ENCODE results near the gene PLA2G12A. TPM values are rescaled to one million over a fixed set of nuclear protein-coding genes. Genes with fewer than 3 reads are reported as not detected.

Gene PLA2G12A
- total and polyA plus RNA-seq, 2 experiments from 2014 or later: 14.4 to 44.8 TPM

DNA sequence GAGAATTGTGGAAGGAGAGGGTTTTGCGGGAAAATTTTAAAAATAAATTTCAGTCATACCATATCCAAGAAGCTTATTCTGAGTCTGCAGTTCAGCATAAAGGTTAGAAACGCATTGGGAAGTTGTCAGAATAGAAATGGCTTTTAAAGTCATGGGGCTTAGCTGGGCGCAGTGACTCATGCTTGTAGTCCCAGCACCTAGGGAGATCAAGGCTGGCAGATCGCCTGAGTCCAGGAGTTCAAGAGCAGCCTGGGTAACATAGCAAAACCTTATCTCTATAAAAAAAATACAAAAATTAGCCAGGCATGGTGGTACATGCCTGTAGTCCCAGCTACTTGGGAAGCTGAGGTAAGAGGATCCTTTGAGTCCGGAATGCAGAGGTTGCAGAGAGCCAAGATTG lies 3.9 kb upstream of the PLA2G12A start:
- Histone ChIP-seq H3K9me3 (ENCODE audit: low read depth) (no peaks in the 10 kb centered on the region), H3K36me3 (ENCODE audit: low read depth) (no peaks in the 10 kb centered on the region), H3K9ac (no peak overlapping the region), H3K4me1 (ENCODE audit: insufficient read depth) (peaks cover 6% of the 10 kb centered on the region; the same call in 1 of the 2 replicates), H3K27me3 (replicated peaks; ENCODE audit: insufficient read depth) (no peaks in the 10 kb centered on the region), H3K79me2 (ENCODE audit: insufficient read depth) (peaks cover 8% of the 10 kb centered on the region; the same call in 1 of the 2 replicates), H3K4me2 (ENCODE audit: unreplicated experiment) (no peak overlapping the region), H2AFZ (no peak overlapping the region), H3K9me2 (ENCODE audit: insufficient read depth) (no peaks in the 10 kb centered on the region), H3F3A (ENCODE audit: insufficient read depth) (0 out of 2 replicates have a peak, but pooled peaks cover 1% of the 10 kb centered on the region), H4K20me1 (ENCODE audit: insufficient read depth) (no peaks in the 10 kb centered on the region), H3K27ac (no peak overlapping the region), H3K4me3 (no peak overlapping the region)
- no peak for TF ChIP-seq EZH2phosphoT487 (IDR thresholded peaks at IDR 0.05; ENCODE audit: insufficient read depth, low read depth)
- no peak for TF ChIP-seq EZH2 (IDR thresholded peaks at IDR 0.05; ENCODE audit: insufficient read depth, poor library complexity, severe bottlenecking)
- 84 to 91% methylated on average over 5 of the region's 5 CpGs for WGBS, 2 experiments (ENCODE audit: low coverage in 1 of 2, low lambda C conversion rate in 2 of 2, missing lambda C conversion rate in 2 of 2)
- in situ Hi-C loops (cut with MboI): no loop called here
- DNase-seq: no peak

DNA sequence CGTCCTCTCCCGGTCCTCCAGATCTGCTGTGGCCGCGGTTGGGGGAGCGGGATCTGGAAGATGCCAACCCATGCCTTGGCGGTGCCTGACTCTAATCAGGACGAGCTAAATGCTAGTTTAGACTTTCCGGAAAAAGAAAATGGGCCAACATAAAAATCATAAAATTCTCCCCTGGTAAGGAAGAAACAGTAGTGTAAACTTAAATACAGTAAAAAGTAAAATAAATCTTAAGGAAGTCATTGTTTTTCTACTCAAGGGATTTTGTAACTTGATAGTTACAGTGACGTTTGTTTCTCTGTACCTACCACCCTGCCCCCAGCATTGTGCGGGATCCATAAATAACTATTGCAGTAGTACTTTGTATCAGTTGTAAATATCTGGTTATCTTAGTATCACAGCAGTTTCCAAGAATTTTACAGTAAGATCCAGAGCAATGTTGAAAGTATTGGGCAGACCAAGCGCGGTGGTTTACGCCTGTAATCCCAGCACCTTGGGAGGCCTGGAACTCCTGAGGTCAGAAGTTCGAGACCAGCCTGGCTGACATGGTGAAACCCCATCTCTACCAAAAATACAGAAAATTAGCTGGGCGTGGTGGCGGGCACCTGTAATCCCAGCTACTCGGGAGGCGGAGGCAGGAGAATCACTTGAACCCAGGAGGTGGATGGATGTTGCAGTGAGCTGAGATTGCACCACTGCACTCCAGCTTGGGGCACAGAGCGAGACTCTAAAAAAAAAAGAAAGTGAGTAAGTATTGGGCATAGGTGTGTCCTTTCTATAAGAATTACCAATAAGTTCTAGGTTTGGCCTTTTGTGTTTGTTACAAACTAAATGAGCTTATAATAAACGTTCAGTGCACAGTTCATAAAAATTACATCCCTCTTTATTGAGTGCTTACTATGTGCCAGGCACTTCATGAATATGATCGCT lies 1.0 kb upstream of the PLA2G12A start:
- H3K9me2 ChIP-seq (ENCODE audit: insufficient read depth): no peaks in the 10 kb centered on the region
- H3K27me3 ChIP-seq (replicated peaks; ENCODE audit: insufficient read depth): no peaks in the 10 kb centered on the region
- H4K20me1 ChIP-seq (ENCODE audit: insufficient read depth): no peaks in the 10 kb centered on the region
- H3K9me3 ChIP-seq (ENCODE audit: low read depth): no peaks in the 10 kb centered on the region
- peak overlapping the region; percentile 48; the same call in 1 of the 2 replicates for H3K27ac ChIP-seq
- H3F3A ChIP-seq (ENCODE audit: insufficient read depth): 0 out of 2 replicates have a peak, but pooled peaks cover 6% of the 10 kb centered on the region
- no peak for TF ChIP-seq EZH2 (IDR thresholded peaks at IDR 0.05; ENCODE audit: insufficient read depth, poor library complexity, severe bottlenecking)
- no peak for TF ChIP-seq EZH2phosphoT487 (IDR thresholded peaks at IDR 0.05; ENCODE audit: insufficient read depth, low read depth)
- DNase-seq: no peak
- H3K4me3 ChIP-seq: peak overlapping the region; percentile 95
- WGBS, 2 experiments (ENCODE audit: low coverage in 1 of 2, low lambda C conversion rate in 2 of 2, missing lambda C conversion rate in 2 of 2): 53% methylated on average over 21 of the region's 21 CpGs
- H3K9ac ChIP-seq: peak overlapping the region; percentile 83
- peak overlapping the region; percentile 99 for H2AFZ ChIP-seq
- peaks cover 28% of the 10 kb centered on the region for H3K79me2 ChIP-seq (ENCODE audit: insufficient read depth)
- peak overlapping the region; percentile 94 for H3K4me2 ChIP-seq (ENCODE audit: unreplicated experiment)
- in situ Hi-C loops (cut with MboI): no loop called here
- no peaks in the 10 kb centered on the region for H3K36me3 ChIP-seq (ENCODE audit: low read depth)
- peaks cover 17% of the 10 kb centered on the region; the same call in 1 of the 2 replicates for H3K4me1 ChIP-seq (ENCODE audit: insufficient read depth)

DNA sequence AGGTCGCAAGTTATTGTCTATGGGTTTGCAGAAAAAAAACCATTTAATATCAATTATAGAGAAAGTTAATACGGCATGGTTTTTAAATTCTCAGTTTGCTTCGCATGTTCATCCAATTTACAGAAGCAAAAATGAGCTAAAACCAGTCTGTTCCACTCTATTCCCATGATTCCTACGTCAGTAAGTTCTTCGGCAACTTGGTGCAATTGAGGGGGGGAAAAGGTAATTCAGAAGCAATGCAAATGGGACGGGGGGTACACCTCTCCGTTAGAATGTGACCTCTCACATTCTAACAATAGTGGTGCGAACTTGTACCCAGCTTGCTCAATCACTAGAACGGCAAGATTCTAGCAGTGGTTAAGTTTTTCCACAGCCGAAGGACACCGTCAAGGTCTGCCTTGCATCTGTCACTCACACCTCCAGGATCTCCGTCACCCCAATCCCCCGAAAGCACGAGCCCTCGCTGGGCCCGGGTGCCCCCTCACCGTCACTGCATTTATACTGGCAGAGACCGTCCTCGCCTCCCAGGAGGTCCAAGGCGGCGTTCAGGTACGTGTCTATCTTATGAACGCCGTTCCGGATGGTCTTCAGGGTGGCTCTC lies 653 bp downstream of the PLA2G12A start:
- H2AFZ ChIP-seq: peak overlapping the region; percentile 91
- no peaks in the 10 kb centered on the region for H3K9me2 ChIP-seq (ENCODE audit: insufficient read depth)
- H3K36me3 ChIP-seq (ENCODE audit: low read depth): no peaks in the 10 kb centered on the region
- in situ Hi-C loops (cut with MboI): no loop called here
- H3F3A ChIP-seq (ENCODE audit: insufficient read depth): 0 out of 2 replicates have a peak, but pooled peaks cover 6% of the 10 kb centered on the region
- peaks cover 17% of the 10 kb centered on the region; the same call in 1 of the 2 replicates for H3K4me1 ChIP-seq (ENCODE audit: insufficient read depth)
- no peak for TF ChIP-seq EZH2 (IDR thresholded peaks at IDR 0.05; ENCODE audit: insufficient read depth, poor library complexity, severe bottlenecking)
- no peak for TF ChIP-seq EZH2phosphoT487 (IDR thresholded peaks at IDR 0.05; ENCODE audit: insufficient read depth, low read depth)
- H4K20me1 ChIP-seq (ENCODE audit: insufficient read depth): no peaks in the 10 kb centered on the region
- H3K27ac ChIP-seq: no peak overlapping the region
- H3K4me3 ChIP-seq: peak overlapping the region; percentile 95
- 5 to 6% methylated on average over 25 of the region's 25 CpGs for WGBS, 2 experiments (ENCODE audit: low coverage in 1 of 2, low lambda C conversion rate in 2 of 2, missing lambda C conversion rate in 2 of 2)
- peaks cover 39% of the 10 kb centered on the region for H3K79me2 ChIP-seq (ENCODE audit: insufficient read depth)
- DNase-seq: peak; percentile 36
- H3K9me3 ChIP-seq (ENCODE audit: low read depth): no peaks in the 10 kb centered on the region
- H3K4me2 ChIP-seq (ENCODE audit: unreplicated experiment): peak overlapping the region; percentile 89
- peak overlapping the region; percentile 83 for H3K9ac ChIP-seq
- no peaks in the 10 kb centered on the region for H3K27me3 ChIP-seq (replicated peaks; ENCODE audit: insufficient read depth)

DNA sequence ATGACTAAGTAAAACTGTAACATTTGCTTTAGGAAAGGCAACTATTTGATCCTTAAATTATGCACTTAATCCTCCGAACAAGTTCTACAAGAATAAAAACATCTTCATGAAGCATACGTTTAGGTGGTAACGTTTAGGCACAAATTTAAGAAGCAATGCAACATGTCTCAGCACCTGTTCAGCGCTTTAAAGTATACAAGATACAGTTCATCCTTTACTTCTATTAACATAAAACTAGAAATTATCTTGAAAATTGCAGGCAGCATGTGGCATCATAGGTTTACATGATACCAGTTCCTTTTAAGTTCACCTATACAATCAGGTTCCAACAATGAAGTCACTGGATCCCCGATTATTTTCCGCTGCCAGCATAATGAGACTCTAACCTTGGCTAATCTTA lies 1.5 kb downstream of the PLA2G12A start:
- no peak overlapping the region for H3K27ac ChIP-seq
- in situ Hi-C loops (cut with MboI): no loop called here

More for the DNA sequence above, 1.5 kb downstream of the PLA2G12A start:
- Histone ChIP-seq H3K9me2 (ENCODE audit: insufficient read depth) (no peaks in the 10 kb centered on the region), H3K79me2 (ENCODE audit: insufficient read depth) (peaks cover 39% of the 10 kb centered on the region), H3K9me3 (ENCODE audit: low read depth) (no peaks in the 10 kb centered on the region), H3K9ac (no peak overlapping the region), H2AFZ (peak overlapping the region; percentile 91), H3K4me1 (ENCODE audit: insufficient read depth) (peaks cover 17% of the 10 kb centered on the region; the same call in 1 of the 2 replicates), H3F3A (ENCODE audit: insufficient read depth) (0 out of 2 replicates have a peak, but pooled peaks cover 6% of the 10 kb centered on the region), H3K36me3 (ENCODE audit: low read depth) (no peaks in the 10 kb centered on the region), H3K4me2 (ENCODE audit: unreplicated experiment) (peak overlapping the region; percentile 89), H3K4me3 (peak overlapping the region; percentile 95), H3K27me3 (replicated peaks; ENCODE audit: insufficient read depth) (no peaks in the 10 kb centered on the region), H4K20me1 (ENCODE audit: insufficient read depth) (no peaks in the 10 kb centered on the region)
- TF ChIP-seq EZH2 (IDR thresholded peaks at IDR 0.05; ENCODE audit: insufficient read depth, poor library complexity, severe bottlenecking) (no peak), EZH2phosphoT487 (IDR thresholded peaks at IDR 0.05; ENCODE audit: insufficient read depth, low read depth) (no peak)
- WGBS, 2 experiments (ENCODE audit: low coverage in 1 of 2, low lambda C conversion rate in 2 of 2, missing lambda C conversion rate in 2 of 2): 90 to 91% methylated on average over 6 of the region's 6 CpGs
- no peak for DNase-seq

All from GM23248 (cell line).